A549 treated with GW870086 at 1 μM for 4 hours (cell line): ENCODE measurements around the gene SLC35G2. TPM values are rescaled to one million over a fixed set of nuclear protein-coding genes. Genes with fewer than 3 reads are reported as not detected.

Source experiments
- total RNA-seq: library from RNA; stranded (reverse); fragments of 200-300 nt; extraction: Qiagen RNA extraction; gene quantifications from 5 replicates; pipeline ENCODE4 v1.2.3, GENCODE V29; 2022; ENCODE audit warnings: low read depth

Gene SLC35G2
- total RNA-seq, result 25.7 to 31.3 TPM (median 27.7 TPM) in 5 replicates

GRCh38 chr3:136818769-136819391, at the start of gene SLC35G2:
TSS of gene SLC35G2 (plus strand) at chr3:136819126. CDS start at chr3:136854461, 35,335 bp downstream.

GRCh38 chr3:136861890-136862616, 43.1 kb downstream of the SLC35G2 start, which contains the start of gene NCK1:
TSS of gene NCK1 (plus strand) at chr3:136862208. CDS start at chr3:136928002, 65,794 bp downstream.

Other genes starting within 250 kb of the SLC35G2 start
- gene STAG1, start 66.7 kb upstream of the SLC35G2 start, total RNA-seq, result 7.7 to 10.3 TPM (median 9.8 TPM) in 5 replicates
- gene NCK1, start 43.1 kb downstream of the SLC35G2 start, total RNA-seq, result 23.4 to 28.9 TPM (median 26.1 TPM) in 5 replicates
- 0.58 to 1.5 TPM (median 0.93 TPM) in 5 replicates for gene IL20RB, start 138.9 kb downstream of the SLC35G2 start, total RNA-seq